HG02642 (cell line): ENCODE measurements around the gene TOB1.

Experiments used
- ATAC-seq: cut with Tn5 transposase; IDR thresholded peaks from one replicate; pipeline ENCODE4 v1.9.1; 2021; ENCODE audit warnings: mild to moderate bottlenecking; ENCODE audit not compliant: unreplicated experiment, poor library complexity

The TOB1 gene

GRCh38 chr17:50848039-50848438 lies 18.1 kb downstream of the TOB1 start:
- ATAC-seq, result no peak

- ATAC-seq, result no peak
Observed at GRCh38 chr17:50847566-50847965, 18.6 kb downstream of the TOB1 start.

GRCh38 chr17:50845240-50846147 lies 20.7 kb downstream of the TOB1 start:
- no peak for ATAC-seq

GRCh38 chr17:50844117-50844700 lies 21.9 kb downstream of the TOB1 start:
- ATAC-seq, result no peak

GRCh38 chr17:50843150-50843905 lies 22.8 kb downstream of the TOB1 start:
- no peak for ATAC-seq

- ATAC-seq, result no peak
Observed at GRCh38 chr17:50842506-50843149, 23.5 kb downstream of the TOB1 start.

- ATAC-seq, result no peak
Observed at GRCh38 chr17:50841949-50842354, 24.2 kb downstream of the TOB1 start.

- no peak for ATAC-seq
Observed at GRCh38 chr17:50841277-50841948, 24.7 kb downstream of the TOB1 start.

- ATAC-seq, result no peak
Observed at GRCh38 chr17:50840311-50840851, 25.8 kb downstream of the TOB1 start.

- no peak for ATAC-seq
Observed at GRCh38 chr17:50839591-50840310, 26.4 kb downstream of the TOB1 start.

- no peak for ATAC-seq
Observed at GRCh38 chr17:50837980-50838954, 27.9 kb downstream of the TOB1 start.

GRCh38 chr17:50837286-50837979 lies 28.7 kb downstream of the TOB1 start:
- no peak for ATAC-seq

- ATAC-seq, result no peak
Observed at GRCh38 chr17:50836826-50837225, 29.3 kb downstream of the TOB1 start.

- ATAC-seq, result no peak
Observed at GRCh38 chr17:50835301-50836234, 30.6 kb downstream of the TOB1 start, which contains the start of gene WFIKKN2. Gene WFIKKN2, plus strand, starts transcription at chr17:50835586. Its CDS starts 352 bp downstream, at chr17:50835938.

- ATAC-seq, result no peak
Observed at GRCh38 chr17:50834429-50835300, 31.5 kb downstream of the TOB1 start.
